K562 (cell line): ENCODE results near the gene TTC9C. TPM values are rescaled to one million over a fixed set of nuclear protein-coding genes. Genes with fewer than 3 reads are reported as not detected.
A peak's percentile ranks its signal among the peaks of the same experiment; 100 is the strongest.

Experiments used
- AFF1 ChIP-seq, 2 experiments: fragments of 450-650 bp; IDR thresholded peaks; 2 replicates each; pipeline ENCODE4 v1.6.1; 2018; ENCODE audit warnings: mild to moderate bottlenecking in 2 of 2, low read depth in 1 of 2; ENCODE audit not compliant: partially characterized antibody in 2 of 2
- CBX3 ChIP-seq, 2 experiments: IDR thresholded peaks; 1 replicate in 1 of 2; 2 replicates in 1 of 2; pipeline ENCODE4 v1.6.1; 2012; ENCODE audit warnings: inconsistent platforms in 2 of 2, low read length in 2 of 2, borderline replicate concordance in 1 of 2, control low read depth in 1 of 2
- CCNT2 ChIP-seq: IDR thresholded peaks from 2 replicates; pipeline ENCODE4 v1.6.1; 2011; ENCODE audit warnings: borderline replicate concordance, low read depth, mild to moderate bottlenecking, moderate library complexity, mixed read lengths, low read length; ENCODE audit not compliant: insufficient read length; ENCODE audit errors: extremely low read depth
- CHD2 ChIP-seq: IDR thresholded peaks from 2 replicates; pipeline ENCODE4 v1.6.1; 2011; ENCODE audit warnings: low read depth, low read length
- E2F1 ChIP-seq: sonication (generic); formaldehyde crosslinking; IDR thresholded peaks from 2 replicates; pipeline ENCODE4 v1.8.1; 2023; ENCODE audit warnings: mild to moderate bottlenecking, missing genetic modification reagents, moderate library complexity
- E2F6 ChIP-seq, 2 experiments: IDR thresholded peaks; 2 replicates each; pipeline ENCODE4 v1.6.1; 2011; ENCODE audit warnings: borderline replicate concordance in 1 of 2, control low read depth in 1 of 2, low read depth in 1 of 2, low read length in 1 of 2, mild to moderate bottlenecking in 1 of 2, mixed read lengths in 1 of 2, moderate library complexity in 1 of 2; ENCODE audit not compliant: insufficient read depth in 1 of 2, insufficient read length in 1 of 2, poor library complexity in 1 of 2, severe bottlenecking in 1 of 2; ENCODE audit errors: extremely low read depth in 1 of 2
- ID3 ChIP-seq, 2 experiments: fragments of 250-450 bp in 1 of 2; fragments of 450-650 bp in 1 of 2; sonication (Bioruptor Pico) in 1 of 2; IDR thresholded peaks; 2 replicates each; pipeline versions ENCODE4 v1.6.1 to v1.8.0; 2016 to 2021; ENCODE audit warnings: mild to moderate bottlenecking in 2 of 2, moderate library complexity in 2 of 2, missing compliant biosample characterization in 1 of 2, missing genetic modification characterization in 1 of 2
- ZNF592 ChIP-seq: fragments of 450-650 bp; IDR thresholded peaks from 2 replicates; pipeline ENCODE4 v1.6.1; 2017; ENCODE audit warnings: antibody characterized with exemption, mild to moderate bottlenecking
- polyA plus RNA-seq, 8 experiments: library from polyadenylated mRNA; depleted of rRNA in 4 of 8; stranded (reverse) in 5 of 8; unstranded in 3 of 8; fragments of >200 nt; fragmentation: Nextera tagmentation in 2 of 8; fragmentation: Illumina TruSeq in 1 of 8; extraction: Ambion mirVana in 2 of 8; extraction: Trizol in 1 of 8; gene quantifications; 2 replicates each; pipeline versions ENCODE4 v1.2.1 to v1.2.3, GENCODE V29; 2011 to 2014; ENCODE audit warnings: inconsistent platforms in 1 of 8, missing spikeins in 1 of 8
- total RNA-seq, 7 experiments: library from RNA; depleted of rRNA in 6 of 7; stranded (reverse); fragments of >200 nt in 6 of 7; fragmentation: Illumina TruSeq in 2 of 7; extraction: Trizol in 2 of 7; gene quantifications; 2 replicates each; pipeline versions ENCODE4 v1.2.1 to v1.2.3, GENCODE V29; 2011 to 2021; ENCODE audit warnings: low replicate concordance in 1 of 7

The TTC9C gene
- total and polyA plus RNA-seq, 9 of the 15 experiments (the other 6 are each of a cell fraction or from before 2014, with no cell fraction given), result 32.8 to 59.0 (median 37.1) TPM

GRCh38 chr11:62787005-62787759 is 58.9 kb downstream of the TTC9C start, which contains the start of gene TMEM179B (continued):
- TF ChIP-seq CCNT2 (peak; percentile 91), ZNF592 (peak; percentile 51; the same call in 1 of the 2 replicates), CHD2 (peak; percentile 3; the same call in 1 of the 2 replicates), E2F1 (CRISPR knock-in tag) (peak; percentile 79), CBX3 (IDR thresholded peaks at IDR 0.05; ENCODE audit: borderline replicate concordance in 1 of 2, low read length in 2 of 2) (0 out of 3 replicates have a peak, but pooled peaks of 1 of the 2 experiments have one; percentile 12), ID3 (CRISPR knock-in tag; IDR thresholded peaks at IDR 0.05) (no peak), ID3 (tag; IDR thresholded peaks at IDR 0.05) (0 out of 2 replicates have a peak, but pooled peaks have one; percentile 52), E2F6 (IDR thresholded peaks at IDR 0.05; ENCODE audit: borderline replicate concordance in 1 of 2, extremely low read depth in 1 of 2, insufficient read depth in 1 of 2, insufficient read length in 1 of 2, low read depth in 1 of 2, low read length in 1 of 2, poor library complexity in 1 of 2, severe bottlenecking in 1 of 2) (peak; percentile 80 to 81), AFF1 (IDR thresholded peaks at IDR 0.05; ENCODE audit: low read depth in 1 of 2, partially characterized antibody in 2 of 2) (peak in 1 of 2 experiments; percentile 16)
